Endothelial cell of umbilical vein (primary cell): ENCODE results near the gene RNF151. TPM values are rescaled to one million over a fixed set of nuclear protein-coding genes. Genes with fewer than 3 reads are reported as not detected.
A peak's percentile ranks its signal among the peaks of the same experiment; 100 is the strongest.

Experiments used
- BruUV-seq: library from RNA; stranded (reverse); fragments of 400-500 nt; replicated peaks from 2 replicates; lab custom pipeline; 2021; lab: Mats Ljungman, UMichigan
- CTCF ChIA-PET: fragments of 300-600, 350-600 bp; sonication (Branson Sonifier 250); formaldehyde crosslinking; loops from one replicate; lab custom pipeline; 2021; ENCODE audit warnings: antibody characterized with exemption, inconsistent platforms; lab: Charles Lee
- POLR2A ChIA-PET: fragments of 300-600, 350-600 bp; sonication (Branson Sonifier 250); formaldehyde crosslinking; loops from one replicate; lab custom pipeline; 2021; ENCODE audit warnings: antibody characterized with exemption, inconsistent platforms; lab: Charles Lee
- DNase-seq: peaks from one replicate; pipeline ENCODE4 v3.0.0-alpha.2; 2011; ENCODE audit warnings: low read depth, low spot score
- FAIRE-seq: peaks from 2 replicates; lab custom pipeline; 2011; peaks lifted over from hg19 to GRCh38; lab: Jason Lieb, UNC
- H2AFZ ChIP-seq: 2 replicates; pipeline ENCODE4 v1.6.0; 2012; ENCODE audit warnings: low read depth, low read length, control low read depth, inconsistent platforms
- H3K27ac ChIP-seq: 2 replicates; pipeline ENCODE4 v1.5.1; 2011; ENCODE audit warnings: low read depth, mild to moderate bottlenecking, control low read depth, low read length, moderate library complexity; ENCODE audit not compliant: insufficient read depth
- H3K27me3 ChIP-seq, 2 experiments: 2 replicates each; pipeline versions ENCODE4 v1.6.0 to v1.6.1; 2011; ENCODE audit warnings: low read length in 2 of 2, mixed read lengths in 1 of 2; ENCODE audit not compliant: control insufficient read depth in 2 of 2, insufficient read depth in 2 of 2
- H3K36me3 ChIP-seq, 2 experiments: 2 replicates in 1 of 2; 3 replicates in 1 of 2; pipeline ENCODE4 v1.5.1; 2011; ENCODE audit warnings: low read length in 2 of 2, mild to moderate bottlenecking in 1 of 2, moderate library complexity in 1 of 2; ENCODE audit not compliant: control insufficient read depth in 2 of 2, insufficient read depth in 2 of 2; ENCODE audit errors: extremely low read depth in 1 of 2
- H3K4me1 ChIP-seq: 3 replicates; pipeline ENCODE4 v1.5.1; 2011; ENCODE audit warnings: mild to moderate bottlenecking, low read length; ENCODE audit not compliant: control insufficient read depth, insufficient read depth; ENCODE audit errors: extremely low read depth
- H3K4me2 ChIP-seq: 2 replicates; pipeline ENCODE4 v1.6.1; 2011; ENCODE audit warnings: low read length, control low read depth, mixed read lengths; ENCODE audit not compliant: insufficient read depth
- H3K4me3 ChIP-seq, 3 experiments: fragments of 200-600 bp in 1 of 3; sonication (generic), shearing (Covaris generic) in 1 of 3; replicated peaks in 1 of 3; 2 replicates each; pipeline ENCODE4 v1.5.1; 2011 to 2016; ENCODE audit warnings: control low read depth in 3 of 3, low read length in 3 of 3, mild to moderate bottlenecking in 2 of 3, inconsistent platforms in 1 of 3, low read depth in 1 of 3, moderate library complexity in 1 of 3; ENCODE audit not compliant: insufficient read depth in 1 of 3
- H3K79me2 ChIP-seq: 2 replicates; pipeline ENCODE4 v1.6.0; 2012; ENCODE audit warnings: low read length, inconsistent platforms; ENCODE audit not compliant: control insufficient read depth, insufficient read depth
- H3K9ac ChIP-seq: replicated peaks from 2 replicates; pipeline ENCODE3; 2011; ENCODE audit warnings: low read length, control low read depth; ENCODE audit not compliant: insufficient read depth; ENCODE audit errors: extremely low read depth
- H3K9me1 ChIP-seq: replicated peaks from 3 replicates; pipeline ENCODE4 v1.6.0; 2011; ENCODE audit warnings: mild to moderate bottlenecking, low read length; ENCODE audit not compliant: control insufficient read depth, insufficient read depth; ENCODE audit errors: extremely low read depth
- H3K9me3 ChIP-seq: replicated peaks from 2 replicates; pipeline ENCODE4 v1.5.1; 2012; ENCODE audit warnings: low read length, inconsistent platforms; ENCODE audit not compliant: control insufficient read depth, insufficient read depth
- H4K20me1 ChIP-seq: replicated peaks from 2 replicates; pipeline ENCODE3; 2011; ENCODE audit warnings: mild to moderate bottlenecking, low read length; ENCODE audit not compliant: control insufficient read depth, insufficient read depth; ENCODE audit errors: extremely low read depth
- CTCF ChIP-seq, 2 donors: IDR thresholded peaks; 1 replicate in 1 of 2; 2 replicates in 1 of 2; pipeline ENCODE4 v1.5.1; 2011; ENCODE audit warnings: low read length in 2 of 2, mild to moderate bottlenecking in 2 of 2, moderate library complexity in 2 of 2, control low read depth in 1 of 2, inconsistent platforms in 1 of 2, low read depth in 1 of 2; ENCODE audit not compliant: insufficient read depth in 1 of 2; ENCODE audit errors: extremely low read depth in 1 of 2
- JUN ChIP-seq: IDR thresholded peaks from 2 replicates; pipeline ENCODE4 v1.6.1; 2011; ENCODE audit warnings: borderline replicate concordance, low read depth; ENCODE audit not compliant: insufficient read length, insufficient read depth
- POLR2A ChIP-seq: IDR thresholded peaks from 2 replicates; pipeline ENCODE4 v1.6.1; 2012; ENCODE audit warnings: low read depth, mild to moderate bottlenecking, control low read depth, low read length
- POLR2AphosphoS5 ChIP-seq: IDR thresholded peaks from 2 replicates; pipeline ENCODE4 v1.6.1; 2012; ENCODE audit warnings: low read depth, mild to moderate bottlenecking, control low read depth, low read length, moderate library complexity; ENCODE audit not compliant: insufficient read depth
- dilution Hi-C: fragments of 300-500 bp; cut with MboI; formaldehyde crosslinking; loops from one replicate; pipeline ENCODE4 v1.15.0; 2019; ENCODE audit warnings: low sequenced_read_pairs; ENCODE audit not compliant: extremely low pct_ligation_motif_present
- intact Hi-C: fragments of 100-400 bp; cut with micrococcal nuclease; formaldehyde crosslinking; loops from one replicate; pipeline ENCODE4 v1.10.0; 2022
- polyA plus RNA-seq, 4 experiments: library from polyadenylated mRNA; depleted of rRNA in 3 of 4; stranded (reverse) in 3 of 4; unstranded in 1 of 4; fragments of >200 nt; gene quantifications; 2 replicates each; pipeline versions ENCODE4 v1.2.1 to v1.2.3, GENCODE V29; 2011 to 2012; ENCODE audit warnings: missing spikeins in 1 of 4
- total RNA-seq: library from RNA; stranded (reverse); gene quantifications from 2 replicates; pipeline ENCODE4 v1.2.3, GENCODE V29; 2021

The RNF151 gene
- total and polyA plus RNA-seq, 2 donors (not counting 3 experiments of a cell fraction or from before 2014, with no cell fraction given): not detected

- DNase-seq (peak; percentile 99), FAIRE-seq (peak; percentile 98)
- no TSS peak for BruUV-seq
- intact Hi-C loops: loop anchor here (1.0 to 2.0 kb wide), 2 partner anchors 14 to 16 kb away; partner anchors contain the start of gene NDUFB10
- ChIA-PET POLR2A (interaction anchor here (1.5 kb wide), 1 partner anchor 22 kb away, joined by 11 read pairs; the partner anchor contains the start of gene RPS2), CTCF (interaction anchor here (0.9 to 1.3 kb wide), 4 partner anchors 8 to 94 kb away, joined by 3 to 4 read pairs (median 3); no protein-coding TSS in a partner anchor)
- dilution Hi-C loops: no loop called here
- H3K4me2 ChIP-seq: peak within 1 kb of the TSS; percentile 84
- no peaks in the 10 kb centered on the region for H4K20me1 ChIP-seq
- H3K36me3 ChIP-seq: peaks cover 0 to 15% of the 10 kb centered on the region in 2 experiments
- H2AFZ ChIP-seq: peak within 1 kb of the TSS; percentile 99
- H3K79me2 ChIP-seq: no peaks in the 10 kb centered on the region
- no peaks in the 10 kb centered on the region for H3K9me1 ChIP-seq
- H3K9me3 ChIP-seq: no peaks in the 10 kb centered on the region
- H3K27me3 ChIP-seq: no peaks in the 10 kb centered on the region
- H3K9ac ChIP-seq: peak within 1 kb of the TSS; percentile 64
- H3K27ac ChIP-seq: no peak within 1 kb of the TSS
- peak in 1 of 2 donors; percentile 3 for TF ChIP-seq CTCF (IDR thresholded peaks at IDR 0.05; ENCODE audit: extremely low read depth in 1 of 2, insufficient read depth in 1 of 2, low read depth in 1 of 2, low read length in 2 of 2)
- TF ChIP-seq POLR2AphosphoS5: peak; percentile 94
- TF ChIP-seq JUN: no peak
- peak; percentile 91 for TF ChIP-seq POLR2A
- peaks cover 12% of the 10 kb centered on the region for H3K4me1 ChIP-seq
- H3K4me3 ChIP-seq: peak within 1 kb of the TSS; percentile 53 to 89 (median 62)
Measured at GRCh38 chr16:1942810-1943726, 23.6 kb upstream of the RNF151 start, which contains the start of gene MSRB1. Gene MSRB1 (minus strand): TSS chr16:1943199. CDS start chr16:1943156, 43 bp downstream.
